SKM-1 treated with dmso at 0.1 percent for 144 hours (cell line): Measurements from ENCODE around the gene ALOX12.

ENCODE experiments used
- DNase-seq: peaks from one replicate; lab custom pipeline; 2025; ENCODE audit not compliant: unreplicated experiment; lab: John Stamatoyannopoulos, UW

Gene ALOX12

GRCh38 chr17:7020894-7021664, 25.2 kb downstream of the ALOX12 start:
- DNase-seq, result no peak

DNA sequence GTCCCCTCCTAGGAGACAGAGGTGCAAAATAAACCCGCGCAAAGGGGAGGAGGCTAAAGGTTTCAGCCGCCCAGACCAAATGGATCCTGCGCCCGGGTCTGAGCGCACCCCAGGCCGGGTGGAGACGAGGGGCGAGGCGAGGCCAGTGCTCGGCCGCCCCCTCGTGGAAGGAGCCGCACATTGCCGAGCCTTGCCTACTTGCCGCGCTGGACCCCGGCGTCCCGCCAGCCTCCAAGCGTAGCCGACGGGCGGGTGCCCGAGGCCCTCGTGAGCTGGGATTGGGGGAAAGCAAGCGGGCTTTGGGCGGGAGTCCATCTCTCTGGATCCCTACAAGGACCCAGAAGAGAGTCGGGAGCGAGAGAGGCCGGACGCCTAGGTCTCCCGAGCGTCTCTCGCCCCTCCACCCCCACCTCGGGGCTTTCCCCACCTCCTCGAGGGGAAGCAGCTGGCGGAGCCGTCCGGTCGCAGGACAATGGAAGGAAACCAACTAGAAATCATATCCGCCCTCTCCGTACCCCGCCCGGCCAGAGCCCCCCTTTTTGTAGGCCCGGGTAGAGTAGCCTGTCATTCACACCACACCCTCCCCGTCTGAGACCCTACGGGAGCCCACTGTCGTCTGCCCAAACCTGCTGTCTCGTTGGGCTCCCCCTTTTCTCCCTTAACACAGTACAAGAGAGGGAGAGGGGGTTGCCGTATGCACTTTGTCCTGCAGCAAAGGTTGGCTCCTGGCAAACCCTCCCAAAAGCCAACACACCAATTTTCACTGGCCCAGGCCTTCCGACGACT, 26.3 kb downstream of the ALOX12 start:
- DNase-seq, result peak; percentile 40

DNA sequence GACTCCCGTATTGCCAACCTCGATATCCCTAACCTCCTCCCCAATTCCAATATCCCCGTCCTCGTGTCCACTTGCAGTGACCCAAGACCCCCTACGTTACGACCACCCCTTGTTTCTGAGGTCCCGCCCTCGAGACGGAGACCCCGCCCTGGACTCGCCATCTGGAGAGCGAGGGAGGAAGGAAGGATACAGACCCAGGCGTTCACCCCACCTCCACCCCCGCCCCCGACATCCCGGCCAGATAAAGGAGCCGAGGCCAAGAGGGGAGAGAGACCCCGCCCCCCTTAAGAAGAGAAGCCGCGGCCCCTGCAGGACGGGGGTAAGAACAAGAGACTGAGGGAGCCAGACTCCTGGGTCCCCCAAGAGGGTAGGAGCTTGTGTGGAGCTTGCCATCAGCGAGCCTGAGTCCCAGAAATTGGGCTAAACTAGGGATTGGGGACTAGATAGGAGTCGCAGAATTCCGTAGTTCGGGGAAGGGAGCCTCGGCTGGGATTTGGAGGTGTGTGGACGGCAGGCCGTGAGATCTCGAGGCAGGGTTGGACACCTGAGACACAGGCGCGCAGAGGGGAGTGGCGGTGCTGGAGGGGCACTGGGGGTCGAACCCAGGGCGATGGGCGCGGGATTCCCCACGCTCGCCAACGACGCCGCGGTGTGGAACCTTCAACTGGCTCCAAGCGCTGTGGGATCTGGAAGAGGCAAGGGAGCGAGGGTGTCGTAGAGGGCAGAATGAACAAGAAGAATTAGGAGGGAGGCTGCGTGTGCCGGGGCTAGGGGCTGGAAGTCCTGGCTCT, 27.1 kb downstream of the ALOX12 start, which contains the start of gene BCL6B:
Gene BCL6B (plus strand): TSS at position 270 of the 791 bp plus-strand sequence. CDS start 622 bp downstream, outside the sequence.
- no peak for DNase-seq

DNA sequence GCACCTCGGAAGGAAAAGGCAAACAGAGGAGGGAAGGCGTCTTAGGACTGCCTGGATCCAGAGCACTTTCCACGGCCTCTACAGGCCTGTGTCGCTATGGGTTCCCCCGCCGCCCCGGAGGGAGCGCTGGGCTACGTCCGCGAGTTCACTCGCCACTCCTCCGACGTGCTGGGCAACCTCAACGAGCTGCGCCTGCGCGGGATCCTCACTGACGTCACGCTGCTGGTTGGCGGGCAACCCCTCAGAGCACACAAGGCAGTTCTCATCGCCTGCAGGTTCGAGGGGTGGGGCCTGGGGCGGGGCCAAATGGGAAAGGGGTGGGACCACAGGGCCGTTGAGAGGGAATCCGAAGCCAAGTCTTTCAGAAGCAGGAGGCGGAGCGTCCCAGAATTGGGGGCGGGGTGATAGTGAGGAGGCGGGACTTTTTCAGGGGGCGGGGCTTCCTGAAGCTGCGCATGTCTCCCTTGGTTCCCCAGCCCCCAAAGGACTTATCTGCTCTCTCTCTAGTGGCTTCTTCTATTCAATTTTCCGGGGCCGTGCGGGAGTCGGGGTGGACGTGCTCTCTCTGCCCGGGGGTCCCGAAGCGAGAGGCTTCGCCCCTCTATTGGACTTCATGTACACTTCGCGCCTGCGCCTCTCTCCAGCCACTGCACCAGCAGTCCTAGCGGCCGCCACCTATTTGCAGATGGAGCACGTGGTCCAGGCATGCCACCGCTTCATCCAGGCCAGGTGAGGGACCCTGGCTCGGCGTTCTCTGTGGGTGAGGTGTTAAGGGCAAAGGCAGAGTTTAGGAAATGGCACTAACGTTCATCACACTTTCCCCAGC, 27.9 kb downstream of the ALOX12 start:
- DNase-seq, result no peak

GRCh38 chr17:7024402-7024785, 28.5 kb downstream of the ALOX12 start:
- no peak for DNase-seq

DNA sequence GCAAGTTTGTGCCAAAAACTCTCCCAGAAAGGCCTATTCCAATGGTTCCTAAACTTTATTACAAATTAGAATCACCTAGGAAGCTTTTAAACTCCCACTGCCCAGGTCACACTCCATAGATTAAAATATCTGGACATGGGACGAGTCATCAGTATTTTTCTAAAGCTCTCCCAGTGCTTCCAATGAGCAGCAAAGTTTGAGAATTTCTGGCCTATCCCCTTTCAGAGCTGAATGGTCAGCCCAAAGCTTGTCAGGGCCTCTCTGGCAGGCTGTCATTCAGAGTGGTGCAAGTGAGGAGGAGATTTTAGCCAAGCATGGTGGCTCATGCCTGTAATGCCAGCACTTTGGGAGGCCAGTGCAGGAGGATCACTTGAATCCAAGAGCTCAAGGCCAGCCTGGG, 29.4 kb downstream of the ALOX12 start:
- no peak for DNase-seq

- no peak for DNase-seq
Measured at GRCh38 chr17:7026471-7027115, 30.7 kb downstream of the ALOX12 start.

- DNase-seq, result no peak
Measured at GRCh38 chr17:7027335-7027734, 31.5 kb downstream of the ALOX12 start.

- DNase-seq, result no peak
Measured at GRCh38 chr17:7029096-7029495, 33.2 kb downstream of the ALOX12 start.

DNA sequence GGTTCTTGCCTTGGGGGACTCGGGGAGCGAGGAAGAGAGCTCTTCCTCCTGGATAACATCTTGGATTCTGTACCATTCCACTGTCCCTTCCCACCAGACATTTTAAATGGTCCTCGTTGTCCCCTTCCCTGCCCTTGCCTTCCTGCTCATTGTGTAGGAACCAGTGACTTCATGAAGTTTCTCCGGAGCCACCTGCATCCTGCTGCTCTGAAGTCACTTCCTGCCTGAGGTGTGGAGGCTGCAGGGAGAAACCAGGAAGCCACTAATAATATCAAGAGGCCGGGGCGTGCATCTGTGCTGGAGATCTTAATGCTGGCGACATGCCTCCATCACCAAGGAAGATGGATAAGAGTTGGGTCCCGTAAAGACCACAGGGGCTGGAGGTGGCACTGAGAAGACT, 33.8 kb downstream of the ALOX12 start:
- no peak for DNase-seq

DNA sequence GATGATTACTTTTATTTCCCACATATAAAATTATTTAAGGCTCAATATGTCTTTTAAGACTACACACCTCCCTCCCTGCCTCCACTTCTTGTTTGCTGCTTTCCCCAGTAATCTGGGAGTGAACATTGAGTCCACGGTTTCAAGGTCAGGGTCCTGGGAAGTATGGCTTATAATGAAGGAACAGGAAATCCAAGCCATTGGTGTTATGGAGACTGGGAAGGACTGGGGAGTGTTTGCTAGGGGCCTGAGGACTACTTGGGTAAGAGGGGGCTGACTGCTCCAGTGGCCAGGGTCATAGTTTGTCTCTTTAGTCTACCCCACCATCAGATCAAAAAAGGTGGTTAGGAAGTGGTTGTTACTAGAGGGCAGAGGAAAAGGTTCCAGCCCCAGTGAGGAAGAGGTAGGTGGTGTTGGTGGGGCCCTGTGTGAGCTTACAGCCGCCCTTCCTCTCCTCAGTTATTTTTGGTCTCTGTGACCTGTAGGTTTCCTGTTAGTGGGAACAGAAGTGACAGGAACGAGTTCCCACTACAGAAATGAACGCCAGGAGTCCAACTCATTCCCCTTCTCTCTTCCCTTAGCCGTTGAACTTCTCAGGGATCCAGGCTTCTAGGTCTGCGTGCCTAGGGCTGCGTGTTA, 39.2 kb downstream of the ALOX12 start:
- DNase-seq, result peak; percentile 19

DNA sequence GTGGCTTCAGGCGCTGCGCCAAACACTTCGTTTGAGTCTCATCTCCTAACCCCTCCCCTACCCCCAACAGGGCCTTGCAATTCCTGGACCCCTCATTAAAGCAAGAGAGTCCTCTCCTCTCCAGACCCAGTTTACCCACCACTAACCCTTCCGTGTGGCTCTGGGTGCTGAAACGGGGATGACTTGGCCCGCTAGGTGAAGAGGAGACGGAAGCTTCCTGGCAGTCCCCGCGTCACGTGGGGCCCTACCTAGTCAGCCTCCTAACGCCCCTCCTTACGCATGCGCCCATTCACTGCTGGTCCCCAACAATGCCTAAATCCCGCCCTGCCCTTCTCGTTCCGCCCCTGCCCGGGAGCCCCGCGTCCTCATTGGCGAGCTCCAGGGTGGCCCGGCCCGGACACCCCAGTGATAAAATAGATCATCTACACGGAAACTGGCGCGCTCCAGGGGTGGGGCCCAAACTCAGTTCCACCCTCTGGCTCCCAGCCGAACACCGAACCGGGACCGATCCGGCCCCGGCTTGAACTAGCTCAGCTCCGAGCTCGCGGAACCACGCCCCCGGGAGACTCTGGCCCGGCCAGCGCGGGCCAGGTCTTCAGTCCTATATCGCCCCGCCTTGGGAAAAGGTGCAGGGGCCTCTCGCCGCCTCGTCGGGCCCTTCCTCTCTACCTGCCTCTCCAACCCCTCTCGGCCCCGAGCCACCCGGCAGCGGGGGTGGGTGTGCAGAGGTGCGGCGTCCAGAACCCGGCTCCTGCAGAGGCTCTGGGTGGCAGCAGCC, 39.9 kb downstream of the ALOX12 start, which contains the start of gene SLC16A13:
Gene SLC16A13 (plus strand): TSS at position 425 of the 778 bp plus-strand sequence. CDS start 368 bp downstream, outside the sequence.
- peak; percentile 74 for DNase-seq

DNA sequence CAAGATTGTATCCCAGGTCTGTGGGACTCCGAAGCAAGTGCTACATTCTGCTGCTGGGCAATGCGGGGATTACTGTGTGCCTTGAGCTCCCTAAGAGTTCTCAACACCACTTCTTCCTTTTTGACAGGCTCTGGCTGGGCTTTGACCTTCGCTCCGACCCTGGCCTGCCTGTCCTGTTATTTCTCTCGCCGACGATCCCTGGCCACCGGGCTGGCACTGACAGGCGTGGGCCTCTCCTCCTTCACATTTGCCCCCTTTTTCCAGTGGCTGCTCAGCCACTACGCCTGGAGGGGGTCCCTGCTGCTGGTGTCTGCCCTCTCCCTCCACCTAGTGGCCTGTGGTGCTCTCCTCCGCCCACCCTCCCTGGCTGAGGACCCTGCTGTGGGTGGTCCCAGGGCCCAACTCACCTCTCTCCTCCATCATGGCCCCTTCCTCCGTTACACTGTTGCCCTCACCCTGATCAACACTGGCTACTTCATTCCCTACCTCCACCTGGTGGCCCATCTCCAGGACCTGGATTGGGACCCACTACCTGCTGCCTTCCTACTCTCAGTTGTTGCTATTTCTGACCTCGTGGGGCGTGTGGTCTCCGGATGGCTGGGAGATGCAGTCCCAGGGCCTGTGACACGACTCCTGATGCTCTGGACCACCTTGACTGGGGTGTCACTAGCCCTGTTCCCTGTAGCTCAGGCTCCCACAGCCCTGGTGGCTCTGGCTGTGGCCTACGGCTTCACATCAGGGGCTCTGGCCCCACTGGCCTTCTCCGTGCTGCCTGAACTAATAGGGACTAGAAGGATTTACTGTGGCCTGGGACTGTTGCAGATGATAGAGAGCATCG, 42.4 kb downstream of the ALOX12 start:
- DNase-seq, result no peak

DNA sequence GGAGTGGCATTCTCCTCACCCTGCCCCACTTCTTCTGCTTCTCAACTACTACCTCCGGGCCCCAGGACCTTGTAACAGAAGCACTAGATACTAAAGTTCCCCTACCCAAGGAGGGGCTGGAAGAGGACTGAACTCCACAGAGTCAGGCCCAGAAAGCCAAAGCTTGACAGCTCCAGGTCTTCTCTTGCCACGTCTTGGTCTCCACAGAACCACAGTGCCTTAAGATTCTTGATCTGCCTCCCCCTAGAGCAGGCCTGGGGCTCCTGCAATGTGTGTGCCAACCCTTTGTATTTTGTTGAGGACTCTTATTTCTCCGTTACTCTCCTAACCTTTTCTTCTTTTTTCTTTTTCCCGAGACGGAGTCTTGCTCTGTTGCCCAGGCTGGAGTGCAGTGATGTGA, 44.0 kb downstream of the ALOX12 start:
- no peak for DNase-seq

DNA sequence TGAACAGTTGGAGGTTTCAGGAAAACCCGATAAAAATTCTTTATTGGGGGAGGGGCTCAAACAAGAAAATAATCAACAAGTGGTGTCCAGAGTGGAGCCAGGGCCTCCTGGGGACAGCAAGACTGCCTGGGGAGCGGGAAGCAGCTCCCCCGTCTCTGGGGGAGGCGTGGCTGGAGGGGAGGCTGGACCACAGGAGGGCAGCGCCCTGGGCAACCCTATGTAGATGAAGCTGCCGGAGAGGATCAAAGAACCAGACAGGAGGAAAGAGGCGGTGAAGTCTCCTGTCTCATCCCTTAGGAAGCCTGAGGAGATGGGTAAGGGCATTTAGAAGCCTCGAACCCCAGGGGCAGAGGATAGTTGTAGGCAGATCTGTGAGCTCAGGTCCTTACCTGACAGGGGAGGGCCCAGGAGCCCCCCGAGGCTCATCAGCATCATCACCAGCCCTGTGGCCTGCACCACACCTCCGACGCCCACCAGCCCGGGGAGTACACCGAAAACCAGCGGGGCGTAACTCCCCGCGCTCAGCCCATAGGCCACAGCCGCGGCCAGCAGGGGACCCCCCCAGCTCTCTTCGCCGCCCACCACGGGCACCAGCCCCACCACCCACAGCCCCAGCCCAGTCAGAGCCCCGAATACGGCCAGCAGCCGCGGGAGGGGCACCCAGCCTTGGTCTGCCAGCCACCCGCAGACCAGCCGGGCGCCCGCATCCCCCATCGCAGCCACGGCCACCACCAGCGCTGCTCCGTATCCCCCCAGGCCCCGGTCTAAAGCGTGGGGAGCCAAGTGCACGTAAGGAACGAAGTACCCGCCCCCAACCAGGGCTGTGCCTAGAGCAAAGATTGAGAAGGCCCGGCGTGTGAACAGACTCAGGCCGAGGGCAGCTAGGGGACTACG, 46.0 kb downstream of the ALOX12 start:
- no peak for DNase-seq

- DNase-seq, result no peak
Measured at GRCh38 chr17:7042501-7043181, 46.8 kb downstream of the ALOX12 start.
